Loucy (cell line): ENCODE results near the gene GDPGP1.
"Not testable (repeated sequence)": the region's sequence is repeated elsewhere in the genome, so short reads cannot be mapped to it uniquely, and the experiment has no call there.

Experiments
- H2AFZ ChIP-seq: fragments of 200-600 bp; sonication (generic); 2 replicates; pipeline ENCODE4 v1.6.0; 2016; ENCODE audit warnings: antibody characterized with exemption, mild to moderate bottlenecking, low read length, moderate library complexity
- H3F3A ChIP-seq: fragments of 200-600 bp; 2 replicates; pipeline ENCODE4 v1.6.0; 2016; ENCODE audit warnings: antibody characterized with exemption, low read depth, mild to moderate bottlenecking
- H3K27me3 ChIP-seq: fragments of 200-600 bp; sonication (generic); 2 replicates; pipeline ENCODE4 v1.6.1; 2014; ENCODE audit warnings: low read length, mild to moderate bottlenecking; ENCODE audit not compliant: insufficient read depth, poor library complexity, severe bottlenecking
- H3K36me3 ChIP-seq: fragments of 200-600 bp; sonication (generic); 2 replicates; pipeline ENCODE4 v1.6.1; 2016; ENCODE audit warnings: low read length; ENCODE audit not compliant: insufficient read depth
- H3K4me1 ChIP-seq: fragments of 200-600 bp; sonication (generic); 2 replicates; pipeline ENCODE4 v1.5.1; 2014; ENCODE audit warnings: low read length, mild to moderate bottlenecking; ENCODE audit not compliant: insufficient read depth, poor library complexity, severe bottlenecking
- H3K4me2 ChIP-seq: fragments of 200-600 bp; sonication (generic); 2 replicates; pipeline ENCODE4 v1.6.0; 2014; ENCODE audit warnings: antibody characterized with exemption, low read length, low read depth, mild to moderate bottlenecking; ENCODE audit not compliant: poor library complexity, severe bottlenecking
- H3K4me3 ChIP-seq: fragments of 200-600 bp; sonication (generic); 2 replicates; pipeline ENCODE4 v1.5.1; 2014; ENCODE audit warnings: low read length, mild to moderate bottlenecking, mixed read lengths; ENCODE audit not compliant: poor library complexity, severe bottlenecking
- H3K79me2 ChIP-seq: fragments of 200-600 bp; sonication (generic); 2 replicates; pipeline ENCODE4 v1.6.1; 2014; ENCODE audit warnings: low read length; ENCODE audit not compliant: insufficient read depth
- H3K9ac ChIP-seq: fragments of 200-600 bp; sonication (generic); 2 replicates; pipeline ENCODE4 v1.6.0; 2014; ENCODE audit warnings: mild to moderate bottlenecking, low read depth, low read length, moderate library complexity; ENCODE audit not compliant: poor library complexity, severe bottlenecking
- H3K9me2 ChIP-seq: fragments of 200-600 bp; sonication (generic); replicated peaks from 2 replicates; pipeline ENCODE4 v1.6.1; 2016; ENCODE audit warnings: low read depth, low read length, mixed read lengths
- H3K9me3 ChIP-seq: fragments of 200-600 bp; sonication (generic); 2 replicates; pipeline ENCODE4 v1.6.1; 2014; ENCODE audit warnings: mild to moderate bottlenecking, antibody characterized with exemption, low read length, low read depth; ENCODE audit not compliant: insufficient read depth
- H4K20me1 ChIP-seq: fragments of 200-600 bp; sonication (generic); 2 replicates; pipeline ENCODE4 v1.6.0; 2014; ENCODE audit warnings: antibody characterized with exemption, low read length, mild to moderate bottlenecking; ENCODE audit not compliant: insufficient read depth, poor library complexity, severe bottlenecking
- CTCF ChIP-seq: fragments of 200-600 bp; sonication (generic); conservative IDR thresholded peaks from 2 replicates; pipeline ENCODE4 v1.5.1; 2014; ENCODE audit warnings: mild to moderate bottlenecking, antibody characterized with exemption, low read length
- EZH2phosphoT487 ChIP-seq: fragments of 200-600 bp; IDR thresholded peaks from 2 replicates; pipeline ENCODE4 v1.6.1; 2018; ENCODE audit warnings: antibody characterized with exemption, mild to moderate bottlenecking, moderate library complexity, borderline replicate concordance

Gene GDPGP1

GRCh38 chr15:90271459-90272166 is 37.6 kb downstream of the GDPGP1 start:
- peaks cover 60% of the 10 kb centered on the region for H4K20me1 ChIP-seq
- H3K27me3 ChIP-seq: no peaks in the 10 kb centered on the region
- H3K4me1 ChIP-seq: peaks cover 47% of the 10 kb centered on the region
- H3K9ac ChIP-seq: peak overlapping the region; percentile 2
- no peaks in the 10 kb centered on the region for H3K9me2 ChIP-seq
- peaks cover 68% of the 10 kb centered on the region for H3K79me2 ChIP-seq
- H3K36me3 ChIP-seq: peaks cover 34% of the 10 kb centered on the region; the same call in 1 of the 2 replicates
- peak overlapping the region; percentile 61 for H3K4me3 ChIP-seq
- H3K4me2 ChIP-seq: peak overlapping the region; percentile 78
- no peaks in the 10 kb centered on the region for H3K9me3 ChIP-seq
- H2AFZ ChIP-seq: no peak overlapping the region
- TF ChIP-seq EZH2phosphoT487: no peak
- TF ChIP-seq CTCF: no peak
- no peaks in the 10 kb centered on the region for H3F3A ChIP-seq

GRCh38 chr15:90278467-90278866 is 44.5 kb downstream of the GDPGP1 start:
- H3K27me3 ChIP-seq, H3K9me2 ChIP-seq, H4K20me1 ChIP-seq, H3K4me2 ChIP-seq, H3K79me2 ChIP-seq, H2AFZ ChIP-seq, H3K4me3 ChIP-seq, H3F3A ChIP-seq, H3K9me3 ChIP-seq, H3K9ac ChIP-seq, H3K36me3 ChIP-seq, H3K4me1 ChIP-seq: not testable (repeated sequence)

GRCh38 chr15:90280743-90281142 is 46.7 kb downstream of the GDPGP1 start:
- H3K4me3 ChIP-seq, H3K9ac ChIP-seq, H3K36me3 ChIP-seq, H2AFZ ChIP-seq, H3K27me3 ChIP-seq, H3K9me2 ChIP-seq, H3K4me2 ChIP-seq, H3K9me3 ChIP-seq, H3F3A ChIP-seq, H3K4me1 ChIP-seq, H4K20me1 ChIP-seq, H3K79me2 ChIP-seq: not testable (repeated sequence)

- H3F3A ChIP-seq, H3K9me2 ChIP-seq, H3K4me1 ChIP-seq, H4K20me1 ChIP-seq, H3K79me2 ChIP-seq, H3K27me3 ChIP-seq, H2AFZ ChIP-seq, H3K4me2 ChIP-seq, H3K4me3 ChIP-seq, H3K36me3 ChIP-seq, H3K9me3 ChIP-seq, H3K9ac ChIP-seq: not testable (repeated sequence)
These were observed 47.6 kb downstream of the GDPGP1 start for GRCh38 chr15:90281637-90282036.
